ENCODE data around the gene DLL4.

Gene DLL4

GRCh38 chr15:40906091-40906990 is 22.8 kb upstream of the DLL4 start:
- DNase-seq (ENCODE audit: low spot score), result peak; percentile 67

- DNase-seq (ENCODE audit: low spot score), result peak; percentile 63
Observed at GRCh38 chr15:40906991-40907802, 21.9 kb upstream of the DLL4 start.

- DNase-seq (ENCODE audit: low spot score), result no peak
Observed at GRCh38 chr15:40908095-40908494, 21.0 kb upstream of the DLL4 start.

GRCh38 chr15:40909662-40910630 is 19.2 kb upstream of the DLL4 start:
- DNase-seq (ENCODE audit: low spot score), result no peak

GRCh38 chr15:40911141-40911540 is 18.0 kb upstream of the DLL4 start:
- DNase-seq (ENCODE audit: low spot score), result no peak

GRCh38 chr15:40911693-40912092 is 17.4 kb upstream of the DLL4 start:
- no peak for DNase-seq (ENCODE audit: low spot score)

- DNase-seq (ENCODE audit: low spot score), result no peak
Observed at GRCh38 chr15:40912478-40912877, 16.7 kb upstream of the DLL4 start.

GRCh38 chr15:40914013-40914412 is 15.1 kb upstream of the DLL4 start:
- no peak for DNase-seq (ENCODE audit: low spot score)

- DNase-seq (ENCODE audit: low spot score), result no peak
Observed at GRCh38 chr15:40914486-40914885, 14.7 kb upstream of the DLL4 start.

- no peak for DNase-seq (ENCODE audit: low spot score)
Observed at GRCh38 chr15:40915116-40915661, 14.0 kb upstream of the DLL4 start.

GRCh38 chr15:40915679-40916078 is 13.5 kb upstream of the DLL4 start:
- no peak for DNase-seq (ENCODE audit: low spot score)

GRCh38 chr15:40917585-40917984 is 11.6 kb upstream of the DLL4 start:
- no peak for DNase-seq (ENCODE audit: low spot score)

- no peak for DNase-seq (ENCODE audit: low spot score)
Observed at GRCh38 chr15:40918146-40918798, 10.9 kb upstream of the DLL4 start.

- DNase-seq (ENCODE audit: low spot score), result no peak
Observed at GRCh38 chr15:40918799-40919392, 10.2 kb upstream of the DLL4 start.

- DNase-seq (ENCODE audit: low spot score), result no peak
Observed at GRCh38 chr15:40921949-40922607, 7.1 kb upstream of the DLL4 start.

GRCh38 chr15:40922608-40923005 is 6.5 kb upstream of the DLL4 start:
- no peak for DNase-seq (ENCODE audit: low spot score)

- no peak for DNase-seq (ENCODE audit: low spot score)
Observed at GRCh38 chr15:40923551-40923950, 5.6 kb upstream of the DLL4 start.

- no peak for DNase-seq (ENCODE audit: low spot score)
Observed at GRCh38 chr15:40925495-40925862, 3.7 kb upstream of the DLL4 start.

GRCh38 chr15:40925863-40926658 is 3.1 kb upstream of the DLL4 start:
- DNase-seq (ENCODE audit: low spot score), result no peak
